GM10248 (cell line): Measurements from ENCODE around the gene LTB4R.

Experiments
- CTCF ChIA-PET: fragments of 300-600 bp; sonication (Branson Sonifier 250); formaldehyde crosslinking; extraction: SDS; loops from one replicate; lab custom pipeline; 2021; ENCODE audit warnings: antibody characterized with exemption; lab: Yijun Ruan, JAX
- POLR2A ChIA-PET: fragments of 350-650 bp; sonication (Branson Sonifier 250); formaldehyde crosslinking; extraction: SDS; loops from one replicate; lab custom pipeline; 2020; ENCODE audit warnings: antibody characterized with exemption; lab: Yijun Ruan, JAX
- DNase-seq: peaks from one replicate; pipeline ENCODE4 v3.0.0; 2012; ENCODE audit errors: extremely low spot score
- TF ChIP-seq, protein P1 (sequence below): IDR thresholded peaks from 2 replicates; pipeline ENCODE4 v1.5.1; 2012; ENCODE audit warnings: mild to moderate bottlenecking, low read depth; ENCODE audit errors: extremely low read depth, missing control alignments, control extremely low read depth

Gene LTB4R

DNA sequence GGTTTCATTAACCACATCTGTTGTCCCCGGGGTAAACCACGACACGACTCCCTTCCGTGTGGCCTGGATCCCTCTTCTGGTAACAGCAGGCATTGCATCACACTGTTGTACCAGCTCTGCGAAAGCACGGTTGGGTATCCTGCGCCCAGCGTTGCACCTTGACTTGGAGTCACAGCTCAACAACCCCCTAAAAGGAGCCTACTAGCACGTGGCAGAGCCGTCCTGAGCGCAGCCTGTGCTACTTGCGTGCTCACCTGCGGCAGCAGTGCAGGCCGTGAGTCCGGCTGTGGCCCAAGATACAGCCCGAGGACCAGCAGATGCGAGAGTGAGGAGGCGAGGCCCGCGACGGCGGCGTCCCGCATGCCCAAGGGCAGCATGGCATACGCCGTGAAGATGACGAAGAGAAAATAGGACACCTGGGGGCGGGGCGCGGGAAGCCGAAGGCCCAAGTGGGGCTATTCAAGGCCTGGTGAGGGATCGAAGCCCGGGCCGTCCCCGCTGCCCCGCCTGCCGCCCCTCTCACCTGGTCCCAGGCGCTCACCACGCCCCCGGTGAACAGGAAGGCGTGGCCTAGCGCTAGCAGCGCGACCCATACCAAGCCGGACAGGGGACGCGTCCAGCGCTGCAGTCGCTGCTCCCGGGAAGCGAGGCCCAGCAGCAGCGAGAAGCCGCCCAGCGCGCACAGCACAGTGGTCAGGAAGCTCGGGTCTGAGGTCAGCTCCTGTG, 21.1 kb downstream of the LTB4R start:
- DNase-seq, result peak; percentile 91
- TF ChIP-seq, protein P1, sequence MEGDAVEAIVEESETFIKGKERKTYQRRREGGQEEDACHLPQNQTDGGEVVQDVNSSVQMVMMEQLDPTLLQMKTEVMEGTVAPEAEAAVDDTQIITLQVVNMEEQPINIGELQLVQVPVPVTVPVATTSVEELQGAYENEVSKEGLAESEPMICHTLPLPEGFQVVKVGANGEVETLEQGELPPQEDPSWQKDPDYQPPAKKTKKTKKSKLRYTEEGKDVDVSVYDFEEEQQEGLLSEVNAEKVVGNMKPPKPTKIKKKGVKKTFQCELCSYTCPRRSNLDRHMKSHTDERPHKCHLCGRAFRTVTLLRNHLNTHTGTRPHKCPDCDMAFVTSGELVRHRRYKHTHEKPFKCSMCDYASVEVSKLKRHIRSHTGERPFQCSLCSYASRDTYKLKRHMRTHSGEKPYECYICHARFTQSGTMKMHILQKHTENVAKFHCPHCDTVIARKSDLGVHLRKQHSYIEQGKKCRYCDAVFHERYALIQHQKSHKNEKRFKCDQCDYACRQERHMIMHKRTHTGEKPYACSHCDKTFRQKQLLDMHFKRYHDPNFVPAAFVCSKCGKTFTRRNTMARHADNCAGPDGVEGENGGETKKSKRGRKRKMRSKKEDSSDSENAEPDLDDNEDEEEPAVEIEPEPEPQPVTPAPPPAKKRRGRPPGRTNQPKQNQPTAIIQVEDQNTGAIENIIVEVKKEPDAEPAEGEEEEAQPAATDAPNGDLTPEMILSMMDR, result peak; percentile 73
- ChIA-PET CTCF (interaction anchor here (0.7 to 21.9 kb wide), 29 partner anchors 9 to 274 kb away, joined by 3 to 629 read pairs (median 14); partner anchors contain the start of genes CBLN3, CIDEB, KHNYN and LTB4R), POLR2A (interaction anchor here (0.9 to 1.4 kb wide), 3 partner anchors 97 to 105 kb away, joined by 3 to 10 read pairs (median 3); partner anchors contain the start of genes CBLN3 and KHNYN)

DNA sequence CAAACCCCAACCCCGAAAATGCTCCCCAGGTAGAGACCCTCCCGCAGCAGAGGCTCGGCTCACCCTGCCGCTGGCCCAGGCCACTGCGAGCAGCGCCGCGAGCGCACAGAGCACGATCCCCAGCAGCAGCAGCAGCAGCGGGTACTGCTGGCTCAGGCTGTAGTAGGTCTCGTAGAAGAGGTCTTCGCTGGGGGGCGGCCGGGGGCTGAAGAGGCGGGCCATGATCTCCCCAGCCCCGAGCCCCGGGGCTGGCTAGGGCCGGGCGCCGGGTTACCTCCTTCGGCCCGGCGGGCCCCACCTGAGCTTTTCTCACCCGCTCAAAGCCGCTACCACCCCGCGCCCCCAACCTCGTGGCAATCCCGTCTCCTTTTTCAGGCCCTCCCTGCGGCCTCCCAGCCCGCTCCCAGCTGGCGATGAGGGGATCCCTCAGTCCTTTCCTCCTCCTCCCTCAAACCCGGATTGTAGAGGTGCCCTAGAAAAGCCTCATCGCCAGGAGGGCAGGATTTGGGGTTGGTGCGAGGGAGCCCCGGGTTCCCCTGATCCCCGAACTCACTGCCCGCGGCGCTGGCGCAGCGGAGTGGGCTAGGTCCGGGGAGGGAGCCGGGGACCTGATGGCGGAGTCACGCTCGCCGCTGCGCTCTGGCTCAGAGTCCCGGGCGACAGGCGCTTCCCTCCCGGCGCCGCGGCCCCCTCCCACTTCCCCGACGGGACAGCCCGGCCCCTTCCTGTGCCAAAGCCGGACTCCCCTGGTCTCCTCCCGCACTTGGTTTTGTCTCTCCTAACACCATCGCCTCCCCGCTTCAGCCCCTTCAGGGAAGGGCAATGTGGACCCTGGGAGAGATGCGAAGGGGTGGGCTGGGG, 23.4 kb downstream of the LTB4R start, which contains the start of gene ADCY4:
ADCY4 (minus strand) TSS at position 641 of the 861 bp plus-strand sequence; CDS start at position 222, 419 bp downstream.
- TF ChIP-seq, protein P1, result no peak
- POLR2A ChIA-PET, result interaction anchor here (0.6 kb wide), 1 partner anchor 68 kb away, joined by 5 read pairs; no protein-coding TSS in a partner anchor

DNA sequence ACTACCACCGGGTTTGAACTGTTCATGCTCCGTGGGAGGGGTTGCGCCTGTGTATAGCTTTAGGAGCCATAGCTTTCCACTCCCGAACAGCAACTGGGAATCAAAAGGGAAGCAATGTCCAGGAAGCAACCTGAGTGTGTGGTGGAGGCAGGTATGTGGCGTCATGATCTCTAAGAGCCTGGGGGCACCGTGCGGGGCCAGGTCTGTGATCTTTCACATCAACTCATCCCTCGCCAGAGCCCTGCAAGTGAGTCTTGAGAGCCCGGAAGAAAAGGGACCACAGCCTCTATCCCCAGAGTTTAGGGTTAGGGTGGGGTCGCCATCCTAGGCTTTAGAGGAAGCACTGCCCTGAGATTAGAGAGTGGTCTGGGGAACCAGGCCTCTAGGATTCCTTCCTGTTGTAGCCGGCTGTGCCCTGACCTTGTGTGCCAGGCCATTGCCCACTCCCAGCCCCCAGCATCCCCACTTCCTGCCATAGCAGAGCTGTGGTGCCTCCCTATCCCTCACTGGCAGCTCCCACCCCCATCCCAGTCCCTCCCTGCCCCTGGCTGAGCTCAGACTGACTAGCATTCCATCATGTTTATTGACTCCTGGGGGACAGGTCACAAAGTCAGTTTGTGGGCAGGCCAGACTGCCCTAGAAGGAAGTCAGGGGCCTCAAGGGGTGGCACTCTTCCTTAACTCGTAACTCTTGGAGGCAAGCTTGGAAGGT, 24.3 kb downstream of the LTB4R start:
- TF ChIP-seq, protein P1, result no peak
- DNase-seq, result no peak
- ChIA-PET CTCF (interaction anchor here (0.9 to 21.9 kb wide), 8 partner anchors 8 to 106 kb away, joined by 3 to 629 read pairs (median 7); partner anchors contain the start of genes CBLN3, CIDEB, KHNYN and SDR39U1), POLR2A (no interaction called here)

More for the DNA sequence above, 23.4 kb downstream of the LTB4R start, which contains the start of gene ADCY4:
- DNase-seq, result no peak
- CTCF ChIA-PET, result interaction anchor here (1.1 to 21.9 kb wide), 17 partner anchors 11 to 125 kb away, joined by 3 to 629 read pairs (median 17); partner anchors contain the start of genes CBLN3, CIDEB, KHNYN and LTB4R

DNA sequence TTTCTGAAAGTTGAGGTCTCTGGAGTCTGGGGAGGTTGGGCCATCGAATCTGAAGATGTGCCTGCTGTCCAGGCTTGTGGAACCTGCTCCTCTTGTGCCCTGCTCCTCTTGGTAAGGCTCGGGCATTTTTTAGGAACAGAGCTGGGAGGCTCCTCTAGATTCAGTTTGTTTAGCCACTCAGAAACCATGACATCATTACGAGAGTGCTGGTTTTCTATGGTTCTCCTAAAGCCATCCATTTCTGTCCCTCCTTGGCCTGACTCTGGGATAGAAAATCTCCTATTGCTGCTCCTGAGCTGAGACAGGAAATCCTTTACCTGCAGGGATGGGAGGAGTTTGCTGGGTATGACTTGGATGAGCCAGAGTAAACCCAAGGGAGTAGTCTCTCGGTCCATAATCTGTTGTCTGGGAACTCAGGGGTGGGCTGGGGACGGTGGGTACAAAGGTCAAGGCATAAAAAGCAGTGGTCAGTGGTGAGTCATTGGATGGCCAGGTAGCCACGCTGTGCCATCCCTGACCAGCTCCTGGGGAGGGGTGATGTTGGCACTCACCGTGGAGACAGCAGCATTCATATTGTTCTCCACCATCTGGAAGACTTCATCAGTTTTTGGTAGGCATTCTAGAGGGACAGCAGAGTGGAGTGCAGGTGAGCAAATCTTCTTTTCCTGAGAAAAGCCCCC, 26.0 kb downstream of the LTB4R start:
- ChIA-PET CTCF (interaction anchor here (0.9 to 21.9 kb wide), 9 partner anchors 10 to 97 kb away, joined by 3 to 629 read pairs (median 5); partner anchors contain the start of genes CBLN3, CIDEB, KHNYN and LTB4R2), POLR2A (no interaction called here)
- TF ChIP-seq, protein P1, result no peak
- DNase-seq, result no peak

DNA sequence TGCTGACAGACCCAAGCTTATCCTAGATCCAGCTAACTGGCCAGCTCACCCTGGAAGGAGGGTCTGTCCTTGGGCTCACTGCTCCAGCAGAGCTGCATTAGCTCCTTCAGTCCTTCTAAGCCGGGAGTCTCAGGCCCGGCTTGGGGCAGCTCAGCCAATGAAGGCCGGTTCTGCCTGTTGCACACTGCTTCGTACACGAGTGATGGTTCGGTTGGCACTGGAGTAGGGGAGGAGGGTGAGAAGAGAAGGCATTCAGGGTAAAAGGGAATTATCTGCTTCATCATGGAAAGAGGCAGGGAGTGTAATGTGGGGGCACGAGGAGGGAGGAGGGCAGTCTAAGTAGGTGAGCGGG, 26.5 kb downstream of the LTB4R start:
- ChIA-PET CTCF (interaction anchor here (0.9 to 21.9 kb wide), 6 partner anchors 10 to 96 kb away, joined by 3 to 629 read pairs (median 6); partner anchors contain the start of genes CBLN3, CIDEB, KHNYN and LTB4R2), POLR2A (no interaction called here)
- TF ChIP-seq, protein P1, result no peak
- no peak for DNase-seq
